CD4-positive, alpha-beta T cell treated with Interleukin-12 subunit alpha and Interleukin-12 subunit beta, for 1 hour (primary cell): ENCODE results near the gene ADCYAP1.

ENCODE experiments used
- DNase-seq: peaks from one replicate; pipeline ENCODE4 v3.0.0-alpha.2; 2020

The ADCYAP1 gene

DNA sequence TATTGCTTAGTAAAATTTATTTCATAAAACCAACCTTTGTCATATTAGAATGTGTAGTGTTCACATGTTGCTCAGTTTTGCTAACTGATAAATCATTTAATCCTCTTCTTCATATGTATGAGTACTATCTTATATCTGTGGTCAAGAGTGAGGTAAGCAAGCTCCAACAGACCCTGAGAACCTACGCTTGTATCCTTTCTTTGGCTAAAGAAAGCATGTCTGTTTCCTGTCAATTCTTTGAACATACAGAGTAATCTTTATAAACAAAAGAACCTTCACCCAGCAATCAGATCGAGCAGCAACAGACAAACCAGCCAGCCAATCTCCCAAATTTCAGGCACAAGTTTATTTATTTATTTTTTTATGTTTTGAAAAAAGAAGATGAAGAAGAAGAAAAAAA is 6.4 kb downstream of the ADCYAP1 start:
- no peak for DNase-seq

DNA sequence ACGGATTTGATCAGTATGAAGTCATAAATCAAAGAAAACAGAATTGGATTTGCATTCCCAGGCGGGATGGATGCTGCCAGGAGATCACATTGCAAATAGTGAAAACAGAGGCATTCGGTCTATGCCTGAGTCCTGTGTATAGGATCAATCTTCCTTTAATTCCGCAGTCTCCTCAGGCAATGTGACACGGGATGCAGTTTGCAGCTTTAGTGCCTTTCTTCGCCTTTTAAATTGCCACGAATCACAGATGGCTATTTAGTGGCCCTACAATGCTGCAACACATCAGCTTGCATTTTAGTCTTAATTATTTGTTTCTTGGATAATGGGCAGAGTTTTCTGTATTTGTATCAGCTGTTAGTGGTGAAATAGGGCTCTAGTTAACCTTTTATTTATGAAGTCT is 6.8 kb downstream of the ADCYAP1 start:
- DNase-seq = no peak

DNA sequence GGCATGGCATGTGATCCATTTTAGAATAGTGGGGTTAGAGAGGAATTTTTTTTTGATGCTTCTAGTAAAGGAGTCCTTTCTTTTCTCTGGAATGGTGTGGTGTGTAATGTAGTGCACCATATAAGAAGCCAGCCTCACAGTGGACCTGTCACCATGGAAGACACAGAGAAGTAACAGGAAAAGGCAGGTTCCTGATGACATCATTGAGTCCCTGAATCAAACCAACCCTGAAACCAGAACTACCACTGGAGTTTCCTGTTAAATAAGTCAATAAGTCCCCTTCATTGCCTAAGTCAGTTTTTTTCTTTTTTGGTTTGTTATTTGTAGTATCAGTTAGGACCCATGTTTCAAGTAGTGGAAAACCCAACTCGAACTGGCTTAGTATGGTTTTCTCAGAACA is 11.9 kb downstream of the ADCYAP1 start:
- DNase-seq = no peak

DNA sequence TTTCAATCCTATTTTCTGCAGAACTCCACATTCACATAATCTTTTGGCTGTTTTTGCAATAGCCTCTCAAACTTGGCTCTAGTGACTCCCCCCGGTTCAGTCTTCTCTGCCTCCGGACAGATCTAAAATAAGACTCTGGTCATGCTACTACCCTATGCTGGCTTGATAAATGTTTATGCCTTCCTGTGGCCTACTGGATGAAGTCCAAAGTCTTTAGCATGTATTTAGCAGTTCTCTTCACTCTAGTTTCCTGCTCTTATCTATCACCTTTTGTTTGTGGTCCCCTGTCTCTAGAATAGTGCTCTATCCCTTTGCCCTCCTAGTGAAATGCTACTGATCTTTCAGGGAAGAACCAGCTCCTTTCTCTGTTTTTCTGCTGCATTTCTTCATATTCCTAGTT is 14.4 kb downstream of the ADCYAP1 start:
- no peak for DNase-seq

DNA sequence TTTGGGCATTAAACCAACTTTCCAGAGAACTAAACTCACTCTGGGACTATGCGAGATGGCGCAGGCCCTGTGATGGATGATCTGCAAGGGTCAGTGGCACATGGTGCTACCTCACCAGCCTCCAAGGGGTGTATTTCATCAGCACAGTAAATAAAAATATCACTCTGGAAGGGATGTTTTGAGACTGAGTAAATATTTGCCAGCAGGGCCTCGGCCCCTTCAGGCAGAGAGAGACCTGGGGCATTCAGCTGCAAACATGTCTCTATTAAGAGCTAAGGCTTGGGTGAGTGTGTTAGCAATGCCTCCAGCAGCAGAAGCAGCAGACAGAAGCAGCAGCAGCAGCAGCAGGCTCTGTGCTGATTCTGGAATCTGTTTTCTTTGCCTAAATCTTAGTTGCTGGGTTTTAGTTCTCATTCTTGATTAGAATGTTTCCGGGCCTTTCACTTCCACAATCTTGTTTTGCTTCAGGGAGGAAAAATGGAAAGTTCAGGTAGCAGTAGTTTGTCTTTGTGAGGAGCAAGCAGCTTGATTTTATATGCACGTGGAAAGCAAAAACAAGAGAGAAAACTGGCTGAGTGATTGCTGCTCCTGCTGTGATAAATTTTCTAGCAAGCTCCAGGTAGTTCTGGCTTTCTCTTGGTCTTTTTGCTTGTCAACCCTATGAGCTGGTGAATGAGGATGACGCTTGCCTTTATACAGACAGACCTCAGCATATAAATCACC is 18.6 kb downstream of the ADCYAP1 start:
- DNase-seq = no peak

DNA sequence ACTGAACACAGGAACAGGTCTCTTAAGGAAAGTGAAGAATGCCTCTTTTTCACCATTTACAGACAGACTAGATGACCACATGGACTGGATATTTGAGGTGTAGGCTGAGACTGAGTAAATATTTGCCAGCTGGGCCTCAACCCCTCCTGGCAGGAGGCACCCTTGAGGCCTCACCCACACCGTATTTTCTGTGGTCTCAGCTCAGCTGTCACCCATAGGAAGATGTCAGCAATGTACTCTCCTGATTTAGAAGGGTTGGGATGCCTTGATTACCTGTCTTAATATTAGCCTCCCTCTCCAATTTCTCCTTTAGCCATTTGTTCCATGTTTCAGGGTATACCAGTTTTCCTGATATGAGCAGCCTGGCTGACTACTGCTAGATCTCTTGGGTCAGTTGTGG is 20.3 kb downstream of the ADCYAP1 start:
- DNase-seq = no peak

DNA sequence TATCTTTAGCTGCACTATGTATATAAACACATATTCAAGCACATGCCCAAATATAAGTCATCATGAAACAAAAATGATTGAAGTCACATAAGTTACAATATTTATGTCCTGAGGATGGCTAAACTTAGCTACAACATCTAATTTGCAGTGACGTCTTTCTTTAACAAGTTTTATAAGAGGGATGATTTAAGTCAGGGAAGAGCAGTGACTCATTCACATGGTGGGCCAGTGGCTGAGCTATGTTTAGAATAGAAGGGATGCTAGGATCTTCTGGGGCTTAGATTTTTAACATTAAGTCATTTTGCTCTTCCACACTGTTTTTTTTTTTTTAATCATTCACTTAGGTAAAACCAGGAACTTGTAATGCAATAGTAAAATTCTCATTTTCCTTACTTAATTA is 22.3 kb downstream of the ADCYAP1 start:
- no peak for DNase-seq

DNA sequence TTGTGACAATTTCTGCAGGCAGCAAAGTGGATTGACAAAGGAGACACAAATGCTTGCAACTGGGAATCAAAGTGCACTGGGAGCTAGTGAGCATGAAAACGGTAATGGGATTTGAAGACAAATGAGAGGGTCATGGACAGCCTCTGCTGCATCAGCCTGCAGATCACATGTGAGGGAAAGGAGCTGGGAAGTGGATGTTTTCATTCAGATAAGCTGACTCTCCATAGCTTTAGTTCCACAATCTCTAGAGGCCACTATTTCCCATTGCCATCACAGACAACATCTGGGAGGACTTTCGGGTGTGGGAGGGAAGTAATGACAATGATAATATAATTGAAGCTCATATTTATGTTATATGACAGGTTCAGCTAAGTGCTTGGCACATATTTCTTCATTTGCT is 28.4 kb downstream of the ADCYAP1 start:
- DNase-seq = no peak

DNA sequence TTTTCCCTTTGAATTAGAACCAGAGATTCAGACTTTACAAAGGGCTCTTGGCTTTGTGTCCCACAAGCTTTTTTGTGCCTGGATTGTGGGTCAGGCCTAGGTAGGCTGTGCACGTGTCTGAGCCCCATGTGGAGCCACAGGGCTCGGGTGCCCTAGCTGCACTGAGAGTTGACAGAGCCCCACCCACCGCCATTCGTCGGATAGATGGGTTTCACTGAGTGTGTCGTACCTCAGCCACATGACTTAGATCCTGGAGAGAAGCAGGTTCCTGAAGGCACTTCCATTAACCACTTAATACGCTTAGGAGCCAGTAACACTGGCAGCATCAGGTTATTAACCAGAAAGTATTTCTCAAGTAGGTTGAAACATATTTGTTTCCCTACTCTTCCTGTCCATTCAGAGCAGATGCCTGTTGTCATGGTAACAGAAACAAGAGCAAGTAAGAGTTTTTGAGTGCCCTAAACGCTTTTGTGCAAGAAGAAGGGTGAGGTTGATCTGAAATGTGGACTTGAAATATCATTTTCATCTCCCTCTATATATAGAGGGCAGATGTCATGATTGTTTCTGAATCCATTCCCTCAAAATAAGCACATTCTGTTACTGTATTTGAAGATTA is 30.0 kb downstream of the ADCYAP1 start:
- no peak for DNase-seq

DNA sequence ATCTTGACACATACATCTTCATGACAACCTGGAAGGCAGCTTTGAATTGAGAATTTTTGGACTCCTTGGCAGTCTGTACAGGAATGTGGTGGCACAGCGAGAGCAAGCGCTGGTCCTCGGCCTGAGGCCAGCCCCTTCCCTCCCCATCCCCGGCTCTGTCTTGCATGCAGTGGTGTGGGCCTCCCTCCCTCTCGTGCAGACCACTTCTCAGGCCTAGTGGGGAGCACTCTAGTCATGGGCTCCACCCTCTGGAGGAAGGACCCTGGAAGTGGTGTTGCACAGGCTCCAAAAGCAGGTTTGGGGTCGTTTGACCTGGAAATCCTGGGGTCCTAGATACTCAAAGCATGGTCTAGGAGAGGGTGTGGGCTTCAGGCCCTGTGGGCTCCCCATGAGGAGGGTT is 32.3 kb downstream of the ADCYAP1 start:
- no peak for DNase-seq

DNA sequence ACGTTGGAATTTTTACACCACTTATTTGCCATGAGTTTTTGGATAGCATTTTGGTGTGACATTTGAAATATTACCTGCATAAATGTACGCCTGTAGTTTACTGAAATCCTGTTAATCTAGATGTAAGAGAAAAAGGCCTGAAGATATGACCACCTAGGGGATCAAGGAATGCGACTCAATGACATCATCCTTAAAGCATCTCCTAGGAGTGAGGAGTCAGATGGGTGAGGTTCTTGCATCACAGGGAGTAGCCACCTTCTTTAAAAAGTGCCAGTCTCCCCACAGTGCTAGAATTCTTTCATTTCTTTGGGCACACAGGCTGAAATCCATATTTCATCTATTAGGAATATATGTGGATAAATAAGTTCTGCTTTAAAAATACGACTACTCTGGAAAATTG is 34.5 kb downstream of the ADCYAP1 start:
- DNase-seq = no peak

DNA sequence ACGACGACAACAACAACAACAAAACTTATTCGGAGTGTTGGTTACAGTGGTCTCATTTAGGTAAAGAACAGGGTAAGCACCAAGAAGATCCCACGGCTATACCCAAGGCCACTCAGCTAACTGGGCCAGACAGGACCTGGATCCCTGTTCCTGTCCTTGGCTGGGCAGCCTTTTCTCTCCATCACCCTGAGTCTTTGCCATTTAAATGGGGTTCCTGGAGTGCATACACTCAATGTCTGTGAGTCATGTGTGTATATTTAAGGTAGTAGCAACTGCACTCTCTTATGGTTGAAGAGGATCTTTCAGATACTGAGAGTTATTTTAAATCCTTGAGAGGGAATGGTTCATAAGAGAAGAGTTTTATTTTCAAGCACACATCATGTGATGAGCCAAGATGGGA is 35.3 kb downstream of the ADCYAP1 start:
- no peak for DNase-seq

DNA sequence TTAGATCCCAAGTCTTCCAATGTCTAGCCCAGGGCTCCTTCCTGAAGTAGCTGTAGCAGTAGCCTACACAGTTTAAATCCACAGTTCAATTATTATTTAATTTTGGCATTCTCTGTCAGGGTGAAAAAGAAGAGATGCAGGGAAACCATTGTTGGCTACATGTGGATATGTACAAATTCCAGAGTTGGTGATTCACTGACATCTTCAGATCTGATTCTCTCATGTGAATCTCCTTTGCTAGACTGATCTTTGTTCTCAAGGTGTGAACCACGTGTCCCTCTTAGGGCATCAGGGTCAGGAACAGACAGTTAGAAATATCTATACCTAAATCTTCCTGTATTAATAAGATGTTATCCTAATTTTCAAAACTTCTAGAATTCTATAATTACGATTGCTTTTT is 36.7 kb downstream of the ADCYAP1 start:
- no peak for DNase-seq

DNA sequence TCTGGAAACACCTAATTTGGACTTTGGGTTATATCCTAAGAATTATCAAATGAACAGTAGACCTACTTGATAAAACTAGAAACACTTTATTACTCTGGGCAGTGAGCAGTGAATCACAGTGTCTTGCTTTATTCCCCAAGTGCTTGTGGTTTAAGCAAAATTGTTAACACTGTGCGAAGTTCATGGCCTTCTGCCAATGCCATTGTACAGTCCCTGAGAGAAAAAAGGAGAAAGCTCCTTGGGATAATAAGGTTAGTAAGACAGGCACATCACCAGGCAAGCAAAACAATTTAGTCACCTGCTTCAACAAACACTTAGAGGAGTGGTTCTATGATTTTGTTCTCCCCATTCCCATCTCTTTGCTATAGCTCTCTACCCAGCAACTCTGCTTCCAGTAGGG is 39.8 kb downstream of the ADCYAP1 start:
- DNase-seq = no peak

DNA sequence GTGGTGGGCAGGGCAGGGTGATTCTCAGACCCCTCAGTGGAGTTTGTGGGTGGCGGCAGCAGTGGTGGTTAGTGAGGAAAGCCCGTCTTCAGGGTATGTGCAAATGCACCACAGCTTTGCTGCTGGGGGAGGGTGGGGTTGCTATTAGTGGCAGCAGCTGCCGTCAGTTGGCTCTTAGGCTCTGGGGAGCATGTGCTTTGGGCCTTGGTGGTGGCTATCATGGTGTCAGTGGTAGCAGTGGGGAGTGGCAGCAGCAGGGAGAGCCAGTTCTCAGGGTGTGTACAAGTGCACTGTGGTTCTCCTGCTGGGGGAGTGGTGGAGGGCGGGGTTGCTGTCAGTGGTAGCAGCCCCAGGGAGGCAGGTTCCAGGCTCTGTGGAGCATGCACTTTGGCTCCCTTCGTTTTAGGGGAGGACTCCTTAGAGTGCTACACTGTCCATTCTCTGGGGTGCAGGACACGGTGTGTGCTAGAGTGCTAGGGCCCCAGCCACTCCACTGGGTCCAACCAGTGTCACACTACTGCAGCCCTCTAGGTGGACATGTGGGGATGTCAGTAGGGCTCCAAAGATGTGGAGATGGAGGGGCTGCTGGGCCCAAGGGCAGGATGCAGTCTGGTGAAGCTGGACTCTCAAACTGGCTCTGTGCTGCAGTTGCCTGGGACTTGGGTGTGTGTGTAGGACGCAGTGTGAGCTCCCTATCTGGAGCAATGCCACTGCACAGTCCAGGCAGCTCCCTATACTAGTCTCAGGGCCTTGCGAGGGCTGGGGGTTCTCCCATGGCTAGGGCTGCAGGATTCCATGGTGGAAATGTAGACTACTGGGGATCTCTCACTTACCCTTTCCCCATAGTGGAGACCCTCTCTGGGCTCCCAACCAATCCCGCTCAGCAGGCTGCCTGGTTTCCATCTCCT is 45.3 kb downstream of the ADCYAP1 start:
- no peak for DNase-seq

DNA sequence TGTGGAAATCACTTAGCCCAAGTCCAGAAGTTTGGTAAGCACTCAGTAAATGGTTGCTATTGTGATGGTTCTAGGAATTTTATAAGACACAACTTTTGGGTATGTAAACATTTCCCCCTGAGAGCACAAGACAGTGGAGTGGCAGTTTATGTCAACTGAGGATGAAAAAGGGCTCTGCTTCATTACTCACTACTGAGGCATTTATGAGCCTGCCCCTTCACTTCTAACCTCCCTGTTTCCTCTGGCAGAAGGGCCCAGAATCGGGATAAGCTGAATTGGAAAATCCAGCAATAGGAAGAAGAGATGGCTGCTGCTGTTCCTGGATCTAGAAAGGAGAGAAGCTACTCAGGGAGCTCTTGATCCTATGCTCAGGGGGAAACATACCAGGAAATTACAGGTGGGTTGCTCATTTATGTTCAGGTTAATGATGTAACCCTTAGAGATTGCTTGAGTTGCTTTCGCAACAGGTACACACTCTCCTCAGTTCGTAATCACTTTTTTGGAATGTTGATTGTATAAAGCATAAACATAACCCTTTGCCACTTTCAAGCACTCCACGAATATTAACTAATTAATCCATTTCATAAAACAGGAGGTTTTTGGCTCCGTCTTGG is 46.3 kb downstream of the ADCYAP1 start:
- DNase-seq = no peak

DNA sequence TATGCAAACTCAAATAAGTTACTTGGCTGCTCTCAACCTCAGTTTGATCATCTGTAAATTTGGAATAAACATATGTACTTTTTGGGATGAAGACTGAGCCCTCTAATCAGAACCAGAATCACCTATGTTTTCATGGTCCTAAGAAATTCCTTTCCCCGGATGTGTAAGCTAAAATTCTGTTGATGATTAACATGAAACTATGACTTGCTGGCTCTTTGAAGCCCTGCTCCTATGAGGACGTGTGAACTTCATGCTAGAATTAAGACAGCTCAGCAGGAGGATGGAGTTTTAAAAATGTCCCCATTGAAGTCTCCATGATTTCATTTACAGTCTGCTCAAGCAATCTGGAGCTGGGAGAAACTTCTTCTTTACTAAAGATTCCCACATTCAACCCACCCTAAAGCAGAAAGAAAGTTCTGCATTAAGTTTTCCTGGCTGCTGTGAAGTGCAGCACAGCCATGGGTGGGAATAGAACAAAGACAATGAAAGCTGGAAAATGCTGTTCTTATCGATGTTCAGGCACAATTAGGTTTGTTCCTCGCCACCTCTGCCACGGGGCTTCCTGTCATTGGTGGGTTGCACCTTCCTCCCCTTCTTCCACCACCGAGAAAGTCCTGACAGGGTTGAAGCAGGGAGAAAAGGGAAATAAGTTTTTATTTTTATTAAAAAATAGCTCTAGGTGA is 50.9 kb downstream of the ADCYAP1 start:
- DNase-seq = no peak

DNA sequence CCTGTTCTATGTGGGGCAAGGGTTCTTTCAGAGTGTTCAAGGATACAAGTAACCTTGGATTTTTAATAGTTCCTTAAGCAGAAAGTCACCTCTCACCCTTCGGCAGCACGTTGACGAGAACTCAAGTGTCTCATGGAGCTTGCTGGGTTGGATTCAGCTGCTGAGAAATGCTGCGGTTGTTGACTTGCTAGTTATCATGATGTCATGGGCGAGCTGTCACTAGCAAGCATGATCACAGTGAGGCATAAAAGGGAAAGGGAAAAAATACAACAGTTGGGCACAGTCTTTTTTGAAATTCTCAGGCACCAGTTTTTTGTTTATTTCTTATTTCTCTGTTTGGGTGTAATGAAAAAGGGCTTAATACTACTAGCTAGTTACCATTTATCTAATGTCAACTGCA is 53.2 kb downstream of the ADCYAP1 start:
- DNase-seq = no peak

DNA sequence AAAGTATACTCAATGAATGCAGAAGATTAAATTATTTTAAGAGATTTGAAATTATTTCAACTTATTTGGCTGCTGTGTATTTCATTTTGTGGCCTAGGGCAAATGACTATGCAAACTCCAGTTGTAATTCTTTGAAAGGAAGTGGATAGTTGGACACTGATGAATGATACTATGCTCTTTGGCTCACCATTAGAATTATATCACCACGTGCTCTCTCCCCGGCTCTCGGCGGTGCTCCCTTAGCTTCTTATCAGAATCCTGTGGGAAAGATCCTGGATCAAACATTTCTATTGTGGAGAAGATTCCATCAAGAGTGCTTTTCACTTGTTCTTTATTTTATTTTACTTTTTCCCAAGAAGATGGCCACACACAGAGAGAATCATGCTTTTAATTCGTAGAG is 55.2 kb downstream of the ADCYAP1 start:
- no peak for DNase-seq
